WTC11 (cell line): ENCODE measurements around the gene SKP2. TPM values are rescaled to one million over a fixed set of nuclear protein-coding genes. Genes with fewer than 3 reads are reported as not detected.

Source experiments
- ATAC-seq: fragments of 200-7000 bp; cut with Tn5 transposase; 2 replicates; pipeline ENCODE4 v1.10.0; 2021; ENCODE audit warnings: mild to moderate bottlenecking, moderate library complexity
- CTCF ChIA-PET: fragments of 300-600 bp; sonication (Branson Sonifier 250); formaldehyde crosslinking; loops from one replicate; lab custom pipeline; 2021; ENCODE audit warnings: antibody characterized with exemption; lab: Charles Lee
- POLR2A ChIA-PET: fragments of 350-600 bp; sonication (Branson Sonifier 250); formaldehyde crosslinking; loops from one replicate; lab custom pipeline; 2021; ENCODE audit warnings: antibody characterized with exemption; lab: Charles Lee
- DNase-seq: peaks from one replicate; pipeline ENCODE4 v3.0.0; 2021; ENCODE audit warnings: low spot score
- H3K27ac Mint-ChIP-seq: 2 replicates; pipeline ENCODE4 v1.8.0; 2021; ENCODE audit warnings: mixed read lengths
- H3K27me3 Mint-ChIP-seq: 2 replicates; pipeline ENCODE4 v1.8.0; 2021; ENCODE audit warnings: low read depth, mild to moderate bottlenecking, moderate library complexity, mixed read lengths
- H3K36me3 Mint-ChIP-seq: 2 replicates; pipeline ENCODE4 v1.8.0; 2021; ENCODE audit warnings: mixed read lengths
- H3K4me1 Mint-ChIP-seq: 2 replicates; pipeline ENCODE4 v1.8.0; 2022; ENCODE audit warnings: mixed read lengths
- H3K4me3 Mint-ChIP-seq: 2 replicates; pipeline ENCODE4 v1.8.0; 2021; ENCODE audit warnings: mild to moderate bottlenecking, moderate library complexity, mixed read lengths
- H3K9me3 Mint-ChIP-seq: 2 replicates; pipeline ENCODE4 v1.8.0; 2021; ENCODE audit warnings: mixed read lengths
- ATF1 ChIP-seq: sonication (generic); formaldehyde crosslinking; IDR thresholded peaks from 2 replicates; pipeline ENCODE4 v1.8.1; 2023; ENCODE audit warnings: mild to moderate bottlenecking, moderate library complexity, missing genetic modification reagents
- CREM ChIP-seq: sonication (generic); formaldehyde crosslinking; IDR thresholded peaks from 2 replicates; pipeline ENCODE4 v1.8.1; 2022; ENCODE audit warnings: mild to moderate bottlenecking, missing genetic modification reagents, moderate library complexity
- ESRRA ChIP-seq: sonication (generic); formaldehyde crosslinking; IDR thresholded peaks from 2 replicates; pipeline ENCODE4 v1.8.1; 2022; ENCODE audit warnings: mild to moderate bottlenecking, missing genetic modification reagents, borderline replicate concordance
- ETV6 ChIP-seq: sonication (generic); formaldehyde crosslinking; IDR thresholded peaks from 2 replicates; pipeline ENCODE4 v1.8.1; 2022; ENCODE audit warnings: mild to moderate bottlenecking, missing genetic modification reagents
- JAZF1 ChIP-seq: fragments of 250-450 bp; sonication (Bioruptor Pico); IDR thresholded peaks from 2 replicates; pipeline ENCODE4 v1.9.0; 2021; ENCODE audit warnings: moderate library complexity, mild to moderate bottlenecking, inconsistent platforms
- JUN ChIP-seq: sonication (generic); formaldehyde crosslinking; IDR thresholded peaks from 2 replicates; pipeline ENCODE4 v1.8.0; 2023; ENCODE audit warnings: mild to moderate bottlenecking, missing genetic modification reagents
- MYBL2 ChIP-seq: sonication (generic); formaldehyde crosslinking; IDR thresholded peaks from 2 replicates; pipeline ENCODE4 v1.8.1; 2023; ENCODE audit warnings: mild to moderate bottlenecking, moderate library complexity, missing genetic modification reagents
- NFATC4 ChIP-seq: fragments of 250-450 bp; sonication (Bioruptor Pico); IDR thresholded peaks from 2 replicates; pipeline ENCODE4 v1.9.0; 2021; ENCODE audit warnings: mild to moderate bottlenecking
- NR1H2 ChIP-seq: sonication (generic); formaldehyde crosslinking; IDR thresholded peaks from 2 replicates; pipeline ENCODE4 v1.9.0; 2021; ENCODE audit warnings: mild to moderate bottlenecking, moderate library complexity, missing genetic modification reagents
- PRRX2 ChIP-seq: fragments of 250-450 bp; sonication (Bioruptor Pico); IDR thresholded peaks from 2 replicates; pipeline ENCODE4 v1.8.0; 2021; ENCODE audit warnings: mild to moderate bottlenecking
- RELA ChIP-seq: sonication (generic); formaldehyde crosslinking; IDR thresholded peaks from 2 replicates; pipeline ENCODE4 v1.8.1; 2022; ENCODE audit warnings: missing genetic modification reagents, mild to moderate bottlenecking, borderline replicate concordance
- ZNF121 ChIP-seq: sonication (generic); formaldehyde crosslinking; IDR thresholded peaks from 2 replicates; pipeline ENCODE4 v1.8.0; 2023; ENCODE audit warnings: missing genetic modification reagents
- ZNF317 ChIP-seq: sonication (generic); formaldehyde crosslinking; IDR thresholded peaks from 2 replicates; pipeline ENCODE4 v1.8.1; 2023; ENCODE audit warnings: low read depth, mild to moderate bottlenecking, moderate library complexity, missing genetic modification reagents, borderline replicate concordance
- total RNA-seq: library from RNA; stranded (reverse); gene quantifications from 3 replicates; pipeline ENCODE4 v1.2.3, GENCODE V29; 2021
- TF ChIP-seq, protein P1 (sequence below): fragments of 250-450 bp; sonication (Bioruptor Pico); conservative IDR thresholded peaks from 2 replicates; pipeline ENCODE4 v1.9.0; 2021; ENCODE audit warnings: mild to moderate bottlenecking
- TF ChIP-seq, protein P2 (sequence below): sonication (generic); formaldehyde crosslinking; IDR thresholded peaks from 2 replicates; pipeline ENCODE4 v1.8.0; 2023; ENCODE audit warnings: missing genetic modification reagents
- TF ChIP-seq, protein P3 (sequence below): sonication (generic); formaldehyde crosslinking; conservative IDR thresholded peaks from 2 replicates; pipeline ENCODE4 v1.8.1; 2023; ENCODE audit warnings: mild to moderate bottlenecking, low read depth, missing genetic modification reagents, moderate library complexity
- TF ChIP-seq, protein P4 (sequence below): sonication (generic); formaldehyde crosslinking; conservative IDR thresholded peaks from 2 replicates; pipeline ENCODE4 v1.8.1; 2022; ENCODE audit warnings: mild to moderate bottlenecking, missing genetic modification reagents
- TF ChIP-seq, protein P5 (sequence below): sonication (generic); formaldehyde crosslinking; IDR thresholded peaks from 2 replicates; pipeline ENCODE4 v1.8.1; 2022; ENCODE audit warnings: low read depth, missing genetic modification reagents, borderline replicate concordance
- TF ChIP-seq, protein P6 (sequence below): sonication (generic); formaldehyde crosslinking; IDR thresholded peaks from 2 replicates; pipeline ENCODE4 v1.8.1; 2023; ENCODE audit warnings: mild to moderate bottlenecking, missing genetic modification reagents, moderate library complexity
- TF ChIP-seq, protein P7 (sequence below): fragments of 250-450 bp; sonication (Bioruptor Pico); IDR thresholded peaks from 2 replicates; pipeline ENCODE4 v1.8.0; 2021; ENCODE audit warnings: mild to moderate bottlenecking
- TF ChIP-seq, protein P8 (sequence below): fragments of 250-450 bp; sonication (Bioruptor Pico); IDR thresholded peaks from 2 replicates; pipeline ENCODE4 v1.9.0; 2021; ENCODE audit warnings: mild to moderate bottlenecking, borderline replicate concordance

The SKP2 gene
- total RNA-seq, 1 experiment from 2014 or later = 68.0 TPM

DNA sequence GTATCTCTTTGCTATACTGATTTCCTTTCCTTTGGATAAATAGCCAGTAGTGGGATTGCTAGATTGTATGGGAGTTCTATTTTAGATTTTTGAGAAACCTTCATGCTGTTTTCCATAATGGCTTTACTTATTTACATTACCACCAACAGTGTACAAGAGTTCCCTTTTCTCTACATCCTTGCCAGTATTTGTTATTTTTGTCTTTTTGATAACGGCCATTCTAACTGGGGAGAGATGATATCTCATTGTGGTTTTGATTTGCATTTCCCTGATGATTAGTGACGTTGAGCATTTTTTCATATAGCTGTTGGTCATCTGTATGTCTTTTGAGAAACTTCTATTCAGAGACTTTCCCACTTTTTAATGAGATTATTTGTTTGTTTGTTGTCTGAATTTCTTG, 64.0 kb downstream of the SKP2 start (continued):
- TF ChIP-seq, protein P1, sequence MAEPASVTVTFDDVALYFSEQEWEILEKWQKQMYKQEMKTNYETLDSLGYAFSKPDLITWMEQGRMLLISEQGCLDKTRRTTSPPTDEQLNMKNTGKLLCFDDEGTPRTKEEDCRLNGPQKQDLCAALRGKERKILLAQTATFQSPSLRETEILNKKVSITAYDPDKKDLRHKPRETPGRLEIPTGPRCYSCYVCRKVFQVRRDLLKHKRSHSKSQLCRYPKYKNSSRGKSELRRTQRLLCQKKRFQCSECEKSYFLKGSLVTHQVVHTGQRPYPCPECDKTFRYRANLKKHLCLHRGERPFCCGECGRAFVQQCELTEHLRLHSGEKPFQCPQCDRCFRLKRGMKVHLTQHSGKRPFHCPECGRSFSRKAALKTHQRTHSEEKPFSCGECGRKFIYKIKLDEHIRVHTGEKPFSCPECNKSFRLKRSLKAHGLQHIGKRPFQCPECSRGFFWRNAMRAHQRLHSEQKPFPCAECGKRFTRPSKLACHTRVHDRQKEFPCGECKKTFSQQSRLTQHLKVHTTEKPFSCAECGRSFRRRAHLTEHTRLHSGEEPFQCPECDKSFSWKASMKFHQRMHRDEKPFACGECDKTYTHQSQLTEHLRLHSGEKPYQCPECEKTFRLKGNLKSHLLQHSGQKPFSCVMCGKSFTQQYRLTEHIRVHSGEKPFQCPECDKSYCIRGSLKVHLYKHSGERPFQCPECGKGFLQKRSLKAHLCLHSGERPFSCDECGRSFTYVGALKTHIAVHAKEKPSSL (CRISPR knock-in tag) = no peak
- TF ChIP-seq ETV6 (CRISPR knock-in tag) (no peak), MYBL2 (CRISPR knock-in tag) (no peak), ATF1 (CRISPR knock-in tag) (no peak)

DNA sequence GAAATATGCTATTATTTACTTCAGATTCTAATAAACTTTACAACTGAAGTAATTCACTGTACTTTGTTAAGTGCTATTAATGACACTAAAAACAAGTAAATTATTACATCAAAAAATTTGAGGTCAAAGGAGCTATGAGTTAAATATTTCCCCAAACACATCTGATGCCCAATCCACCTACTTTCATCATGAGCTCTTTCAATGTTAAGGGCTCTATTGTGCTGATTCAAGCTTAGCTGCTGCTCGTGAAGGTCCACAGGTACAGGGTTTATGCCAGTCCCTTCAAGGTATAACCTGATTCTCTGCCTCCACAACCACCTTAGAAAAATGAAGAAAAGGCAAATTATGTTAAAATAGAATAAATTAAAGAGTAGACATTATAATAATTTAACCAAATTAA, 65.7 kb downstream of the SKP2 start:
- TF ChIP-seq NFATC4 (no peak), ESRRA (CRISPR knock-in tag) (no peak), JAZF1 (CRISPR knock-in tag) (no peak), RELA (CRISPR knock-in tag) (no peak), NR1H2 (CRISPR knock-in tag) (no peak), CREM (CRISPR knock-in tag) (no peak), JUN (no peak), PRRX2 (no peak)
- TF ChIP-seq, protein P2, sequence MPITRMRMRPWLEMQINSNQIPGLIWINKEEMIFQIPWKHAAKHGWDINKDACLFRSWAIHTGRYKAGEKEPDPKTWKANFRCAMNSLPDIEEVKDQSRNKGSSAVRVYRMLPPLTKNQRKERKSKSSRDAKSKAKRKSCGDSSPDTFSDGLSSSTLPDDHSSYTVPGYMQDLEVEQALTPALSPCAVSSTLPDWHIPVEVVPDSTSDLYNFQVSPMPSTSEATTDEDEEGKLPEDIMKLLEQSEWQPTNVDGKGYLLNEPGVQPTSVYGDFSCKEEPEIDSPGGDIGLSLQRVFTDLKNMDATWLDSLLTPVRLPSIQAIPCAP (CRISPR knock-in tag) = no peak
- TF ChIP-seq, protein P3, sequence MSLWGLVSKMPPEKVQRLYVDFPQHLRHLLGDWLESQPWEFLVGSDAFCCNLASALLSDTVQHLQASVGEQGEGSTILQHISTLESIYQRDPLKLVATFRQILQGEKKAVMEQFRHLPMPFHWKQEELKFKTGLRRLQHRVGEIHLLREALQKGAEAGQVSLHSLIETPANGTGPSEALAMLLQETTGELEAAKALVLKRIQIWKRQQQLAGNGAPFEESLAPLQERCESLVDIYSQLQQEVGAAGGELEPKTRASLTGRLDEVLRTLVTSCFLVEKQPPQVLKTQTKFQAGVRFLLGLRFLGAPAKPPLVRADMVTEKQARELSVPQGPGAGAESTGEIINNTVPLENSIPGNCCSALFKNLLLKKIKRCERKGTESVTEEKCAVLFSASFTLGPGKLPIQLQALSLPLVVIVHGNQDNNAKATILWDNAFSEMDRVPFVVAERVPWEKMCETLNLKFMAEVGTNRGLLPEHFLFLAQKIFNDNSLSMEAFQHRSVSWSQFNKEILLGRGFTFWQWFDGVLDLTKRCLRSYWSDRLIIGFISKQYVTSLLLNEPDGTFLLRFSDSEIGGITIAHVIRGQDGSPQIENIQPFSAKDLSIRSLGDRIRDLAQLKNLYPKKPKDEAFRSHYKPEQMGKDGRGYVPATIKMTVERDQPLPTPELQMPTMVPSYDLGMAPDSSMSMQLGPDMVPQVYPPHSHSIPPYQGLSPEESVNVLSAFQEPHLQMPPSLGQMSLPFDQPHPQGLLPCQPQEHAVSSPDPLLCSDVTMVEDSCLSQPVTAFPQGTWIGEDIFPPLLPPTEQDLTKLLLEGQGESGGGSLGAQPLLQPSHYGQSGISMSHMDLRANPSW (CRISPR knock-in tag) = no peak
- TF ChIP-seq, protein P4, sequence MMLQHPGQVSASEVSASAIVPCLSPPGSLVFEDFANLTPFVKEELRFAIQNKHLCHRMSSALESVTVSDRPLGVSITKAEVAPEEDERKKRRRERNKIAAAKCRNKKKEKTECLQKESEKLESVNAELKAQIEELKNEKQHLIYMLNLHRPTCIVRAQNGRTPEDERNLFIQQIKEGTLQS (CRISPR knock-in tag) = no peak
- Mint-ChIP-seq H3K4me1 (no peaks in the 10 kb centered on the region), H3K27ac (no peak overlapping the region), H3K4me3 (no peak overlapping the region), H3K36me3 (no peaks in the 10 kb centered on the region), H3K9me3 (no peaks in the 10 kb centered on the region), H3K27me3 (no peaks in the 10 kb centered on the region)
- POLR2A ChIA-PET = no interaction called here
- DNase-seq = no peak
- CTCF ChIA-PET = no interaction called here
- ATAC-seq = no peak

DNA sequence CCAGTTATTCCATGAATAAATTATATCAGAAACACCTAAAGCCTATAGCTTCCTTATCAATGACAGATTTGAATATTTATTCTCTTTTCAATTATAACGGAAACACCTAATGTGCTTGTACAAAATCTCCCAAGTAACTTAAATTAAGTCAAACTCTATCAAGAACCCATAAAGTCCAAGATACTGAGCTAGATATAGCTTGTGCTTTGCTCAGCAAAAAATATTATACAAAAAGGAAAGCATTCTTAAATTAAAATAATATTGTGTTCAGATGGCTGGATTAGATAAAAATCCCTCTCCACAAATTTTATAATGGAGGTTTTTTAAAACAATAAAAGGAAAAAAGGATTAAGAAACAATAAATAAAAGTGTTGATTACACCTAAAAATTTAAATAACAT, 66.1 kb downstream of the SKP2 start:
- H3K4me1 Mint-ChIP-seq = no peaks in the 10 kb centered on the region
- no peaks in the 10 kb centered on the region for H3K9me3 Mint-ChIP-seq
- H3K36me3 Mint-ChIP-seq = no peaks in the 10 kb centered on the region
- no peak overlapping the region for H3K4me3 Mint-ChIP-seq
- no peak overlapping the region for H3K27ac Mint-ChIP-seq
- CTCF ChIA-PET = no interaction called here
- H3K27me3 Mint-ChIP-seq = no peaks in the 10 kb centered on the region
- POLR2A ChIA-PET = no interaction called here
- DNase-seq (no peak), ATAC-seq (no peak)
- TF ChIP-seq, protein P5, sequence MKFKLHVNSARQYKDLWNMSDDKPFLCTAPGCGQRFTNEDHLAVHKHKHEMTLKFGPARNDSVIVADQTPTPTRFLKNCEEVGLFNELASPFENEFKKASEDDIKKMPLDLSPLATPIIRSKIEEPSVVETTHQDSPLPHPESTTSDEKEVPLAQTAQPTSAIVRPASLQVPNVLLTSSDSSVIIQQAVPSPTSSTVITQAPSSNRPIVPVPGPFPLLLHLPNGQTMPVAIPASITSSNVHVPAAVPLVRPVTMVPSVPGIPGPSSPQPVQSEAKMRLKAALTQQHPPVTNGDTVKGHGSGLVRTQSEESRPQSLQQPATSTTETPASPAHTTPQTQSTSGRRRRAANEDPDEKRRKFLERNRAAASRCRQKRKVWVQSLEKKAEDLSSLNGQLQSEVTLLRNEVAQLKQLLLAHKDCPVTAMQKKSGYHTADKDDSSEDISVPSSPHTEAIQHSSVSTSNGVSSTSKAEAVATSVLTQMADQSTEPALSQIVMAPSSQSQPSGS (CRISPR knock-in tag) = no peak
- TF ChIP-seq, protein P6, sequence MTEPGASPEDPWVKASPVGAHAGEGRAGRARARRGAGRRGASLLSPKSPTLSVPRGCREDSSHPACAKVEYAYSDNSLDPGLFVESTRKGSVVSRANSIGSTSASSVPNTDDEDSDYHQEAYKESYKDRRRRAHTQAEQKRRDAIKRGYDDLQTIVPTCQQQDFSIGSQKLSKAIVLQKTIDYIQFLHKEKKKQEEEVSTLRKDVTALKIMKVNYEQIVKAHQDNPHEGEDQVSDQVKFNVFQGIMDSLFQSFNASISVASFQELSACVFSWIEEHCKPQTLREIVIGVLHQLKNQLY (CRISPR knock-in tag) = no peak
- TF ChIP-seq, protein P7, sequence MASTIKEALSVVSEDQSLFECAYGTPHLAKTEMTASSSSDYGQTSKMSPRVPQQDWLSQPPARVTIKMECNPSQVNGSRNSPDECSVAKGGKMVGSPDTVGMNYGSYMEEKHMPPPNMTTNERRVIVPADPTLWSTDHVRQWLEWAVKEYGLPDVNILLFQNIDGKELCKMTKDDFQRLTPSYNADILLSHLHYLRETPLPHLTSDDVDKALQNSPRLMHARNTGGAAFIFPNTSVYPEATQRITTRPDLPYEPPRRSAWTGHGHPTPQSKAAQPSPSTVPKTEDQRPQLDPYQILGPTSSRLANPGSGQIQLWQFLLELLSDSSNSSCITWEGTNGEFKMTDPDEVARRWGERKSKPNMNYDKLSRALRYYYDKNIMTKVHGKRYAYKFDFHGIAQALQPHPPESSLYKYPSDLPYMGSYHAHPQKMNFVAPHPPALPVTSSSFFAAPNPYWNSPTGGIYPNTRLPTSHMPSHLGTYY (CRISPR knock-in tag) = no peak
- TF ChIP-seq ZNF121 (CRISPR knock-in tag) = no peak
- TF ChIP-seq, protein P8, sequence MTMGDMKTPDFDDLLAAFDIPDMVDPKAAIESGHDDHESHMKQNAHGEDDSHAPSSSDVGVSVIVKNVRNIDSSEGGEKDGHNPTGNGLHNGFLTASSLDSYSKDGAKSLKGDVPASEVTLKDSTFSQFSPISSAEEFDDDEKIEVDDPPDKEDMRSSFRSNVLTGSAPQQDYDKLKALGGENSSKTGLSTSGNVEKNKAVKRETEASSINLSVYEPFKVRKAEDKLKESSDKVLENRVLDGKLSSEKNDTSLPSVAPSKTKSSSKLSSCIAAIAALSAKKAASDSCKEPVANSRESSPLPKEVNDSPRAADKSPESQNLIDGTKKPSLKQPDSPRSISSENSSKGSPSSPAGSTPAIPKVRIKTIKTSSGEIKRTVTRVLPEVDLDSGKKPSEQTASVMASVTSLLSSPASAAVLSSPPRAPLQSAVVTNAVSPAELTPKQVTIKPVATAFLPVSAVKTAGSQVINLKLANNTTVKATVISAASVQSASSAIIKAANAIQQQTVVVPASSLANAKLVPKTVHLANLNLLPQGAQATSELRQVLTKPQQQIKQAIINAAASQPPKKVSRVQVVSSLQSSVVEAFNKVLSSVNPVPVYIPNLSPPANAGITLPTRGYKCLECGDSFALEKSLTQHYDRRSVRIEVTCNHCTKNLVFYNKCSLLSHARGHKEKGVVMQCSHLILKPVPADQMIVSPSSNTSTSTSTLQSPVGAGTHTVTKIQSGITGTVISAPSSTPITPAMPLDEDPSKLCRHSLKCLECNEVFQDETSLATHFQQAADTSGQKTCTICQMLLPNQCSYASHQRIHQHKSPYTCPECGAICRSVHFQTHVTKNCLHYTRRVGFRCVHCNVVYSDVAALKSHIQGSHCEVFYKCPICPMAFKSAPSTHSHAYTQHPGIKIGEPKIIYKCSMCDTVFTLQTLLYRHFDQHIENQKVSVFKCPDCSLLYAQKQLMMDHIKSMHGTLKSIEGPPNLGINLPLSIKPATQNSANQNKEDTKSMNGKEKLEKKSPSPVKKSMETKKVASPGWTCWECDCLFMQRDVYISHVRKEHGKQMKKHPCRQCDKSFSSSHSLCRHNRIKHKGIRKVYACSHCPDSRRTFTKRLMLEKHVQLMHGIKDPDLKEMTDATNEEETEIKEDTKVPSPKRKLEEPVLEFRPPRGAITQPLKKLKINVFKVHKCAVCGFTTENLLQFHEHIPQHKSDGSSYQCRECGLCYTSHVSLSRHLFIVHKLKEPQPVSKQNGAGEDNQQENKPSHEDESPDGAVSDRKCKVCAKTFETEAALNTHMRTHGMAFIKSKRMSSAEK (CRISPR knock-in tag) = no peak
- TF ChIP-seq ATF1 (CRISPR knock-in tag) = no peak
- TF ChIP-seq ZNF317 (CRISPR knock-in tag) = no peak
